A549 (cell line): ENCODE results near the gene DEPDC5. TPM values are rescaled to one million over a fixed set of nuclear protein-coding genes. Genes with fewer than 3 reads are reported as not detected.

Source experiments
- ATAC-seq, 2 experiments: fragments of 200-7000 bp in 1 of 2; fragments of >200 bp in 1 of 2; cut with Nextera tagmentation in 1 of 2; cut with Tn5 transposase in 1 of 2; 3 replicates each; pipeline versions ENCODE4 v1.8.0 to v1.9.1; 2018 to 2020; ENCODE audit warnings: mild to moderate bottlenecking in 1 of 2, moderate library complexity in 1 of 2
- CTCF ChIA-PET: fragments of 300-600 bp; sonication (Branson Sonifier 250); formaldehyde crosslinking; extraction: SDS; loops from one replicate; lab custom pipeline; 2021; ENCODE audit warnings: antibody characterized with exemption, inconsistent platforms; lab: Yijun Ruan, JAX
- POLR2A ChIA-PET: fragments of 350-600 bp; formaldehyde crosslinking; extraction: SDS; loops from one replicate; lab custom pipeline; 2021; ENCODE audit warnings: antibody characterized with exemption, inconsistent platforms; lab: Yijun Ruan, JAX
- DNase-seq, 2 experiments: peaks; one replicate each; pipeline versions ENCODE4 v3.0.0 to v3.0.0-alpha.2; 2011 to 2016; ENCODE audit warnings: low read depth in 1 of 2, low spot score in 1 of 2
- FAIRE-seq: peaks from 2 replicates; lab custom pipeline; 2011; peaks lifted over from hg19 to GRCh38; lab: Jason Lieb, UNC
- H3K27ac ChIP-seq, 2 experiments: fragments of >200 bp; sonication (Bioruptor Twin); formaldehyde crosslinking; 3 replicates each; pipeline ENCODE4 v1.5.1; 2016 to 2017
- H3K4me1 ChIP-seq: fragments of >200 bp; sonication (Bioruptor Twin); formaldehyde crosslinking; 3 replicates; pipeline ENCODE4 v1.6.1; 2016
- H3K4me2 ChIP-seq: fragments of >200 bp; sonication (Bioruptor Twin); formaldehyde crosslinking; 3 replicates; pipeline ENCODE4 v1.6.1; 2016
- H3K4me3 ChIP-seq: fragments of >200 bp; sonication (Bioruptor Twin); formaldehyde crosslinking; 3 replicates; pipeline ENCODE4 v1.5.1; 2016
- H3K9me3 ChIP-seq: fragments of >200 bp; sonication (Bioruptor Twin); formaldehyde crosslinking; 3 replicates; pipeline ENCODE4 v1.6.1; 2016
- ATOH8 ChIP-seq: fragments of 250-450 bp; sonication (Bioruptor Pico); IDR thresholded peaks from 2 replicates; pipeline ENCODE4 v1.5.0; 2020; ENCODE audit warnings: low read depth, mild to moderate bottlenecking, moderate library complexity
- BCL3 ChIP-seq: fragments of >200 bp; sonication (Bioruptor Twin); formaldehyde crosslinking; IDR thresholded peaks from 3 replicates; pipeline ENCODE4 v1.6.1; 2016
- CBX2 ChIP-seq: fragments of 200-600 bp; sonication (generic); IDR thresholded peaks from 2 replicates; pipeline ENCODE4 v1.6.1; 2016; ENCODE audit warnings: low read depth, mild to moderate bottlenecking, borderline replicate concordance
- EHF ChIP-seq: fragments of 250-450 bp; sonication (Bioruptor Pico); IDR thresholded peaks from 2 replicates; pipeline ENCODE4 v1.5.0; 2020; ENCODE audit warnings: mild to moderate bottlenecking
- EHMT2 ChIP-seq: fragments of 200-600 bp; sonication (generic); IDR thresholded peaks from 2 replicates; pipeline ENCODE4 v1.6.1; 2016; ENCODE audit warnings: antibody characterized with exemption, low read depth, mild to moderate bottlenecking, moderate library complexity
- EP300 ChIP-seq, 2 experiments: fragments of >200 bp; sonication (Bioruptor Twin); formaldehyde crosslinking; IDR thresholded peaks; 2 replicates in 1 of 2; 3 replicates in 1 of 2; pipeline ENCODE4 v1.6.1; 2016 to 2017
- FOSB ChIP-seq: fragments of 250-450 bp; sonication (Bioruptor Pico); IDR thresholded peaks from 2 replicates; pipeline ENCODE4 v1.5.0; 2020; ENCODE audit warnings: mild to moderate bottlenecking, moderate library complexity
- FOSL2 ChIP-seq, 2 experiments: fragments of 450-650 bp in 1 of 2; fragments of >200 bp in 1 of 2; sonication (Bioruptor Twin) in 1 of 2; formaldehyde crosslinking; IDR thresholded peaks; 2 replicates each; pipeline versions ENCODE4 v1.5.0 to v1.6.1; 2016 to 2020; ENCODE audit warnings: mild to moderate bottlenecking in 1 of 2, moderate library complexity in 1 of 2
- GATA3 ChIP-seq: IDR thresholded peaks from 2 replicates; pipeline ENCODE4 v1.6.1; 2012; ENCODE audit warnings: borderline replicate concordance
- HDAC2 ChIP-seq: fragments of 200-600 bp; sonication (generic); IDR thresholded peaks from 2 replicates; pipeline ENCODE4 v1.6.1; 2016
- HOXB5 ChIP-seq: fragments of 250-450 bp; sonication (Bioruptor Pico); IDR thresholded peaks from 2 replicates; pipeline ENCODE4 v1.5.0; 2020; ENCODE audit warnings: mild to moderate bottlenecking, moderate library complexity
- KDM5A ChIP-seq: fragments of 200-600 bp; sonication (generic); IDR thresholded peaks from 2 replicates; pipeline ENCODE4 v1.6.1; 2016; ENCODE audit warnings: antibody characterized with exemption, mild to moderate bottlenecking
- MAFK ChIP-seq: fragments of 450-650 bp; IDR thresholded peaks from 2 replicates; pipeline ENCODE4 v1.6.1; 2014; ENCODE audit not compliant: partially characterized antibody
- MAX ChIP-seq: IDR thresholded peaks from 2 replicates; pipeline ENCODE4 v1.6.1; 2012
- NFE2L2 ChIP-seq: fragments of 150-350 bp; conservative IDR thresholded peaks from 2 replicates; pipeline ENCODE4 v1.6.1; 2014; ENCODE audit warnings: low read length
- PBX3 ChIP-seq: IDR thresholded peaks from 2 replicates; pipeline ENCODE4 v1.6.1; 2012
- RFX5 ChIP-seq: fragments of 450-650 bp; IDR thresholded peaks from 2 replicates; pipeline ENCODE4 v1.7.1; 2014; ENCODE audit warnings: antibody characterized with exemption, mild to moderate bottlenecking, moderate library complexity
- TP53 ChIP-seq: fragments of 250-450 bp; sonication (Bioruptor Pico); IDR thresholded peaks from 2 replicates; pipeline ENCODE4 v1.5.0; 2021; ENCODE audit warnings: mild to moderate bottlenecking, moderate library complexity
- ZC3H11A ChIP-seq: fragments of 450-650 bp; IDR thresholded peaks from 2 replicates; pipeline ENCODE4 v1.6.1; 2014; ENCODE audit warnings: antibody characterized with exemption, mild to moderate bottlenecking
- ZFP36 ChIP-seq: fragments of 450-650 bp; IDR thresholded peaks from 2 replicates; pipeline ENCODE4 v1.6.1; 2014; ENCODE audit warnings: borderline replicate concordance; ENCODE audit not compliant: partially characterized antibody
- ZSCAN20 ChIP-seq: fragments of 250-450 bp; sonication (Bioruptor Pico); IDR thresholded peaks from 2 replicates; pipeline ENCODE4 v1.8.0; 2022; ENCODE audit warnings: mild to moderate bottlenecking, moderate library complexity
- WGBS: methylation state at CpG from one replicate; pipeline ENCODE4 v1.1.6; 2017; ENCODE audit errors: missing lambda C conversion rate; 5-methylcytosine and 5-hydroxymethylcytosine counted together
- polyA plus RNA-seq, 4 experiments: library from polyadenylated mRNA; depleted of rRNA in 3 of 4; stranded (reverse); fragments of >200 nt; fragmentation: RNase III in 1 of 4; extraction: RNeasy Plus Mini Kit Qiagen cat#74134 plus additional on column Dnase treatment in 1 of 4; gene quantifications; 2 replicates in 3 of 4; 3 replicates in 1 of 4; pipeline ENCODE4 v1.2.3, GENCODE V29; 2011 to 2017
- TF ChIP-seq, protein P1 (sequence below): fragments of 450-650 bp; IDR thresholded peaks from 2 replicates; pipeline ENCODE4 v1.6.1; 2014; ENCODE audit warnings: antibody characterized with exemption
- TF ChIP-seq, protein P2 (sequence below): fragments of 200-600 bp; sonication (generic); IDR thresholded peaks from 2 replicates; pipeline ENCODE4 v1.6.1; 2016; ENCODE audit warnings: antibody characterized with exemption, mild to moderate bottlenecking, moderate library complexity

Gene DEPDC5
- polyA plus RNA-seq, 2 of the 4 experiments (the other 2 are of a cell fraction) = 4.4 to 10.1 TPM

- no peak overlapping the region for H3K4me3 ChIP-seq
- 87% methylated on average over 6 of the region's 6 CpGs for WGBS
- ChIA-PET CTCF (interaction anchor here (0.7 to 1.1 kb wide), 2 partner anchors 11 to 77 kb away, joined by 3 read pairs; no protein-coding TSS in a partner anchor), POLR2A (no interaction called here)
- DNase-seq = no peak
- no peaks in the 10 kb centered on the region for H3K4me1 ChIP-seq
- TF ChIP-seq ATOH8 (CRISPR knock-in tag) (no peak), FOSL2 (IDR thresholded peaks at IDR 0.05) (no peak), FOSL2 (CRISPR knock-in tag; IDR thresholded peaks at IDR 0.05) (no peak)
- ATAC-seq = no peak
- H3K9me3 ChIP-seq = no peaks in the 10 kb centered on the region
- H3K27ac ChIP-seq = no peak overlapping the region
- FAIRE-seq = no peak
- H3K4me2 ChIP-seq = no peak overlapping the region
Observed at GRCh38 chr22:31901388-31902137, 147.7 kb downstream of the DEPDC5 start.

- no peak for ATAC-seq
- H3K27ac ChIP-seq = no peak overlapping the region
- no peaks in the 10 kb centered on the region for H3K4me1 ChIP-seq
- DNase-seq = no peak
- H3K4me3 ChIP-seq = no peak overlapping the region
- no peak for TF ChIP-seq HOXB5 (CRISPR knock-in tag)
- TF ChIP-seq NFE2L2 = no peak
- no peak for TF ChIP-seq EHF
- TF ChIP-seq, all 56 proteins: peak for 0
- 92% methylated on average over 3 of the region's 3 CpGs for WGBS
- CTCF ChIA-PET = interaction anchor here (1.0 kb wide), 1 partner anchor 34 kb away, joined by 3 read pairs; no protein-coding TSS in a partner anchor
- H3K4me2 ChIP-seq = no peak overlapping the region
- no peak for FAIRE-seq
- POLR2A ChIA-PET = no interaction called here
- H3K9me3 ChIP-seq = no peaks in the 10 kb centered on the region
Observed at GRCh38 chr22:31904651-31905050, 150.8 kb downstream of the DEPDC5 start.

DNA sequence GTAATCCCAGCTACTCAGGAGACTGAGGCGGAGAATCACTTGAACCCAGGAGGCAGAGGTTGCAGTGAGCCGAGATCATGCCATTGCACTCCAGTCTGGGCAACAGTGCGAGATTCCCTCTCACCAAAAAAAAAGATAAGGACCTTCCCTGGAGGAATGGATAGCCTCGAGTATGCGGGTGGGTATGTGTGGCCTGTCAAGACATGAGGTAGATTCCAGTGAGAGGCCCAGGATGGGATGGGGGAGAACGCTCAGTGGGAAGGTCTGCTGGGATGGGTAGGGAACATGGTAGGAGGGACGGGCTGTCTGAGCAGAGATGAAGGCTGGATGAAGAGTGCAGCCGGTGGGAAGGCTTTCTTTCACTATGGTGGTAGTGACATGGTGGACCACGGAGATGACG is 151.5 kb downstream of the DEPDC5 start:
- TF ChIP-seq, protein P1, sequence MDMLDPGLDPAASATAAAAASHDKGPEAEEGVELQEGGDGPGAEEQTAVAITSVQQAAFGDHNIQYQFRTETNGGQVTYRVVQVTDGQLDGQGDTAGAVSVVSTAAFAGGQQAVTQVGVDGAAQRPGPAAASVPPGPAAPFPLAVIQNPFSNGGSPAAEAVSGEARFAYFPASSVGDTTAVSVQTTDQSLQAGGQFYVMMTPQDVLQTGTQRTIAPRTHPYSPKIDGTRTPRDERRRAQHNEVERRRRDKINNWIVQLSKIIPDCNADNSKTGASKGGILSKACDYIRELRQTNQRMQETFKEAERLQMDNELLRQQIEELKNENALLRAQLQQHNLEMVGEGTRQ = no peak
- no peak for TF ChIP-seq PBX3
- no peak for TF ChIP-seq FOSL2 (IDR thresholded peaks at IDR 0.05)
- TF ChIP-seq FOSL2 (CRISPR knock-in tag; IDR thresholded peaks at IDR 0.05) = no peak
- no peak for TF ChIP-seq CBX2
- TF ChIP-seq ZFP36 = no peak
- no peak for TF ChIP-seq EHMT2
- no peak for TF ChIP-seq RFX5
- TF ChIP-seq NFE2L2 = no peak
- TF ChIP-seq FOSB = no peak
- no peak for TF ChIP-seq GATA3
- no peak for TF ChIP-seq ZSCAN20
- no peak for TF ChIP-seq HDAC2
- no peak for TF ChIP-seq EHF
- no peak for TF ChIP-seq ZC3H11A
- TF ChIP-seq TP53 (CRISPR knock-in tag) = no peak
- no peak overlapping the region for H3K4me2 ChIP-seq
- CTCF ChIA-PET = interaction anchor here (1.0 kb wide), 1 partner anchor 35 kb away, joined by 3 read pairs; no protein-coding TSS in a partner anchor
- WGBS = 96% methylated on average over 9 of the region's 10 CpGs
- no peaks in the 10 kb centered on the region for H3K4me1 ChIP-seq
- no peak for FAIRE-seq
- POLR2A ChIA-PET = no interaction called here
- ATAC-seq = no peak
- H3K4me3 ChIP-seq = no peak overlapping the region
- DNase-seq = no peak
- H3K27ac ChIP-seq = no peak overlapping the region
- no peaks in the 10 kb centered on the region for H3K9me3 ChIP-seq

GRCh38 chr22:31906086-31906485 is 152.3 kb downstream of the DEPDC5 start:
- FAIRE-seq (no peak), DNase-seq (no peak), ATAC-seq (no peak)
- Histone ChIP-seq H3K9me3 (no peaks in the 10 kb centered on the region), H3K4me2 (no peak overlapping the region), H3K4me1 (no peaks in the 10 kb centered on the region), H3K4me3 (no peak overlapping the region), H3K27ac (no peak overlapping the region)
- POLR2A ChIA-PET = no interaction called here
- WGBS = 100% methylated on average over 5 of the region's 16 CpGs
- CTCF ChIA-PET = no interaction called here
- TF ChIP-seq TP53 (CRISPR knock-in tag) = no peak
- no peak for TF ChIP-seq ZFP36
- TF ChIP-seq EP300 (IDR thresholded peaks at IDR 0.05) = no peak
- TF ChIP-seq MAX = no peak
- TF ChIP-seq, protein P2, sequence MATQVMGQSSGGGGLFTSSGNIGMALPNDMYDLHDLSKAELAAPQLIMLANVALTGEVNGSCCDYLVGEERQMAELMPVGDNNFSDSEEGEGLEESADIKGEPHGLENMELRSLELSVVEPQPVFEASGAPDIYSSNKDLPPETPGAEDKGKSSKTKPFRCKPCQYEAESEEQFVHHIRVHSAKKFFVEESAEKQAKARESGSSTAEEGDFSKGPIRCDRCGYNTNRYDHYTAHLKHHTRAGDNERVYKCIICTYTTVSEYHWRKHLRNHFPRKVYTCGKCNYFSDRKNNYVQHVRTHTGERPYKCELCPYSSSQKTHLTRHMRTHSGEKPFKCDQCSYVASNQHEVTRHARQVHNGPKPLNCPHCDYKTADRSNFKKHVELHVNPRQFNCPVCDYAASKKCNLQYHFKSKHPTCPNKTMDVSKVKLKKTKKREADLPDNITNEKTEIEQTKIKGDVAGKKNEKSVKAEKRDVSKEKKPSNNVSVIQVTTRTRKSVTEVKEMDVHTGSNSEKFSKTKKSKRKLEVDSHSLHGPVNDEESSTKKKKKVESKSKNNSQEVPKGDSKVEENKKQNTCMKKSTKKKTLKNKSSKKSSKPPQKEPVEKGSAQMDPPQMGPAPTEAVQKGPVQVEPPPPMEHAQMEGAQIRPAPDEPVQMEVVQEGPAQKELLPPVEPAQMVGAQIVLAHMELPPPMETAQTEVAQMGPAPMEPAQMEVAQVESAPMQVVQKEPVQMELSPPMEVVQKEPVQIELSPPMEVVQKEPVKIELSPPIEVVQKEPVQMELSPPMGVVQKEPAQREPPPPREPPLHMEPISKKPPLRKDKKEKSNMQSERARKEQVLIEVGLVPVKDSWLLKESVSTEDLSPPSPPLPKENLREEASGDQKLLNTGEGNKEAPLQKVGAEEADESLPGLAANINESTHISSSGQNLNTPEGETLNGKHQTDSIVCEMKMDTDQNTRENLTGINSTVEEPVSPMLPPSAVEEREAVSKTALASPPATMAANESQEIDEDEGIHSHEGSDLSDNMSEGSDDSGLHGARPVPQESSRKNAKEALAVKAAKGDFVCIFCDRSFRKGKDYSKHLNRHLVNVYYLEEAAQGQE = no peak
- no peak for TF ChIP-seq KDM5A
- no peak for TF ChIP-seq MAFK
- TF ChIP-seq BCL3 = no peak
